Neural cell (in vitro differentiated cells): ENCODE measurements around the gene UNC93B1.

Experiments
- CTCF ChIP-seq: fragments of 450-650 bp; IDR thresholded peaks from 2 replicates; pipeline ENCODE4 v1.5.1; 2014; ENCODE audit warnings: antibody characterized with exemption, mild to moderate bottlenecking, moderate library complexity; ENCODE audit not compliant: poor library complexity, severe bottlenecking
- EZH2 ChIP-seq: fragments of 200-600, 300-800 bp; shearing (Covaris generic), sonication (generic); IDR thresholded peaks from 2 replicates; pipeline ENCODE4 v1.6.1; 2014; ENCODE audit warnings: antibody characterized with exemption, low read length, borderline replicate concordance, mild to moderate bottlenecking; ENCODE audit not compliant: insufficient read depth, poor library complexity, severe bottlenecking
- SMC3 ChIP-seq: fragments of 450-650 bp; conservative IDR thresholded peaks from 2 replicates; pipeline ENCODE4 v1.6.1; 2014; ENCODE audit warnings: antibody characterized with exemption, mild to moderate bottlenecking, moderate library complexity; ENCODE audit not compliant: poor library complexity

- TF ChIP-seq EZH2 (no peak), CTCF (no peak), SMC3 (no peak)
These were observed 49.2 kb upstream of the UNC93B1 start for GRCh38 chr11:68053117-68053516.
